Measurements from ENCODE around the gene AKT3.
"Not testable (repeated sequence)": the region's sequence is repeated elsewhere in the genome, so short reads cannot be mapped to it uniquely, and the experiment has no call there.

Gene AKT3

DNA sequence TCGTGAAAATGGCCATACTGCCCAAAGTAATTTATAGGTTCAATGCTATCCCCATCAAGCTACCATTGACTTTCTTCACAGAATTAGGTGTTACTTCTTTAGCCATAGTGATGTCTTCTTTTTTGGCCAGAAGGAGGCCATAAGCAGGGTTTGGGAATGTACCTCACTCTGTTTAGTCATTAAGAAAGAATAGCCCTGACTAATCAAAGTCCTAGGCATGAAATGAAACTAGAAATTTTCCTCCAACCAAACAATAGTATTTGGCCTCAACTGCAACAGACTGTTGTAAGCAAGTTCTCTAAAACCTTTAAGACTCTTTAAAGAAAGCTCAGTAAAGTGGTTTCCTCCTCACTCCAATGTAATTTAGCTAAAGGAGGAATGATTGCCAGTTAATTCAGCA lies 163.9 kb downstream of the AKT3 start:
- H3K36me3 Mint-ChIP-seq, result peaks cover 24% of the 10 kb centered on the region
- H3K4me3 Mint-ChIP-seq, result no peak overlapping the region
- H3K27ac Mint-ChIP-seq, result no peak overlapping the region
- H3K9me3 Mint-ChIP-seq (ENCODE audit: low read depth), result no peaks in the 10 kb centered on the region
- H3K27me3 Mint-ChIP-seq, result no peaks in the 10 kb centered on the region
- H3K4me1 Mint-ChIP-seq (ENCODE audit: low read depth), result no peaks in the 10 kb centered on the region

DNA sequence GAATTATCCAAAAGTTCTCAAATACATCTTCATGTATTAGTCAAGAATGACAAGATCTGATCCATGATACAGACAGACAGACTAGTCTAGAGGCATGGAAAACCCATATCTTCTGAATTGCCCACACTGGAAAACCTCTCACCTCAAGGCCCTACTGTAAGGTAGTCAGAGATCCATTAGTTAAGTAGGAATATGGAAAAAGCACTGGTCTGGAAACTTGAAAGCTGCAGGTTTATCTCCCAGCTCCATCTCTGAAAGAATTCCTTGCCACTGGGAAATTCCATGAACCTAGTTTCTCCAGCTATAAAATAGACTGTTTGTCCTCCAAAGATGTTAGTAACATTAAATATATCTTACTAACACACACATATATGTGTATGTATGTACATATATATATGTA lies 169.2 kb downstream of the AKT3 start:
- Mint-ChIP-seq H3K4me3 (no peak overlapping the region), H3K27ac (no peak overlapping the region), H3K36me3 (peaks cover 30% of the 10 kb centered on the region), H3K27me3 (no peaks in the 10 kb centered on the region), H3K9me3 (ENCODE audit: low read depth) (no peaks in the 10 kb centered on the region), H3K4me1 (ENCODE audit: low read depth) (no peaks in the 10 kb centered on the region)

DNA sequence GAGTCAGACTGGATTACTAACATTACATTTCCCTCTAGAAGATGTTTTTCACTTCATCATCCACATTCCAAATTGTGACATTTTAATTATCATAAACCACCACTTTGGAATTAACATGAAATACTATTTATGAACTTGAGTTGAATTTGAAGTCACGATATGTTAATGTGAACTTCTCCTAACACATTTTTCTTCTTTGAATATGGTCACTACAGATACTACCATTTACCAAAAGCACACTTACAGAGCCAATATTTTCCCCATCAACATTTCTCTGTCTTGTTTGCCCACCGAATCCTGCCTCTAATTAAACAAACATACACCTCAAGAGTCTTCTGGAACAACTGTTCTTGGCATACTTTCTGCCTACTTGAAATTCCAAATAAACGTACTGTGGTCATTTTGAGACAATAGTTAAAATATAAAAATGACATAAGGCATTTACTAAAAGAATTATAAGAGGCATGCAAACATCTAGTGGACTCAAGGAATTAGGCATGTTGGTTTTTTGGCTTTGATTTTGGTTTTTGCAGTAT lies 177.4 kb downstream of the AKT3 start:
- peaks cover 20% of the 10 kb centered on the region for H3K36me3 Mint-ChIP-seq
- no peaks in the 10 kb centered on the region for H3K9me3 Mint-ChIP-seq (ENCODE audit: low read depth)
- H3K27me3 Mint-ChIP-seq, result no peaks in the 10 kb centered on the region
- H3K4me1 Mint-ChIP-seq (ENCODE audit: low read depth), result peaks cover 4% of the 10 kb centered on the region
- no peak overlapping the region for H3K27ac Mint-ChIP-seq
- H3K4me3 Mint-ChIP-seq, result no peak overlapping the region

DNA sequence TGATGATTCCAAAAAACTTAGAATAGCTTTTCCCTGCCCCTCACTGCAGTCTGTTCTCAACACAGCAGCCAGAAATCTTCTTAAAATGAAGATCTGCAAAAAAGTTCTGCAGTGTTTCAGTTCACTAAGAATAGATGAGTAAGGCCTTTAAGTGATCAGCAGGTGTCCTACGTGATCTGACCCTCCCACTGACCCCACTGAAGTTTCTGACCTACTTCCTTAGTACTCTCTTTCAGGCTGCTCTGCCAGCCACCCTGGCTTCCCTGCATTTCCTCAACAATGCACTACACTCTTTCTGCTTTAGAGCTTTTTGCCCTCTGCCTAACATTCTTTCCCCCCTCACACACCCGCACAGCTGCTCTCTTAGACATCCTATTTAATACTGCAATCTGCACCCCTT lies 182.5 kb downstream of the AKT3 start:
- Mint-ChIP-seq H3K27me3 (no peaks in the 10 kb centered on the region), H3K4me1 (ENCODE audit: low read depth) (peaks cover 6% of the 10 kb centered on the region), H3K27ac (peak overlapping the region; percentile 25), H3K4me3 (no peak overlapping the region), H3K9me3 (ENCODE audit: low read depth) (peaks cover 5% of the 10 kb centered on the region), H3K36me3 (peaks cover 27% of the 10 kb centered on the region)

DNA sequence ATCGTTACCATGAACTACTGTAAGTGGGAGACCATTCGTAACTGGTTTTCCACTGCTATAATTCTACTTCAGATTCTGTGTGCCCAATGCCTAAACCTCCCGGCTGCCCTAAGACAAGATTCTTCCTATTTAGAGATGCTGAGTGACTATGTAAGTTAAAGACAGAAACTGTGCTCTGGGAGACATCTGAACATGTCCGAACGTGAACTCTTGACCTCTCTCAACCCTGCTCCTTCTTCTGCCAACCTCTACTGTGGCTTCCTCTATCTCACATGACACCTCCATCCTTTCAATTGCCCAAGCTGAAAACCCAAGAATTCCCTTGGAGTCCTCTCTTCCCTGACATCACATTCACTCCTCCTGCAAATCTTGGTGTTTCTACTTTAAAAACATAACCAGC lies 182.9 kb downstream of the AKT3 start:
- Mint-ChIP-seq H3K27me3 (no peaks in the 10 kb centered on the region), H3K9me3 (ENCODE audit: low read depth) (peaks cover 5% of the 10 kb centered on the region), H3K36me3 (peaks cover 27% of the 10 kb centered on the region), H3K27ac (no peak overlapping the region), H3K4me3 (no peak overlapping the region), H3K4me1 (ENCODE audit: low read depth) (peaks cover 6% of the 10 kb centered on the region)

DNA sequence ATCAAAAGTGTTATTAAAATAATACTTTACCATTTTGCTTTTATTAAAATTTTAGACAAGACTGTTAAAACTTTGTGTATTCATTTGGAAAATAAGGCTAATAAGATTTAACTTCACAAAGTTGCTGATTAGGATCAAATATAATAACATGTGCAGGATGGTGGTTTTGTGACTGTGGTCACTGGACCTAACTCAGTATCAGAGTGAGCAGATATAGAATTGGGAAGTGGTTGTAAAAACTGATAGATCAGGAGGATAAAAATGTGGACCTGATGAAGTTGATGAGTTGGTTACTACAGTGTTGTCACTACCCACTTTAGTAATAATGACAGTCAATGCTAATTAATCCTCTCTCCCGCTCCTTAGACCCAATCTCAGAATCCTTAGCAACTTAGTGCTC lies 186.4 kb downstream of the AKT3 start:
- H3K36me3 Mint-ChIP-seq, result peaks cover 32% of the 10 kb centered on the region
- peaks cover 6% of the 10 kb centered on the region for H3K4me1 Mint-ChIP-seq (ENCODE audit: low read depth)
- no peaks in the 10 kb centered on the region for H3K27me3 Mint-ChIP-seq
- H3K27ac Mint-ChIP-seq, result no peak overlapping the region
- no peak overlapping the region for H3K4me3 Mint-ChIP-seq
- peaks cover 8% of the 10 kb centered on the region for H3K9me3 Mint-ChIP-seq (ENCODE audit: low read depth)

DNA sequence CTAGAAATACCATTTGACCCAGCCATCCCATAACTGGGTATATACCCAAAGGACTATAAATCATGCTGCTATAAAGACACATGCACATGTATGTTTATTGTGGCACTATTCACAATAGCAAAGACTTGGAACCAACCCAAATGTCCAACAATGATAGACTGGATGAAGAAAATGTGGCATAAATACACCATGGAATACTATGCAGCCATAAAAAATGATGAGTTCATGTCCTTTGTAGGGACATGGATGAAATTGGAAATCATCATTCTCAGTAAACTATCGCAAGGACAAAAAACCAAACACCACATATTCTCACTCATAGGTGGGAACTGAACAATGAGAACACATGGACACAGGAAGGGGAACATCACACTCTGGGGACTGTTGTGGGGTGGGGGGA lies 187.9 kb downstream of the AKT3 start:
- H3K4me3 Mint-ChIP-seq; H3K9me3 Mint-ChIP-seq (ENCODE audit: low read depth); H3K27ac Mint-ChIP-seq; H3K4me1 Mint-ChIP-seq (ENCODE audit: low read depth); H3K27me3 Mint-ChIP-seq: not testable (repeated sequence)
- H3K36me3 Mint-ChIP-seq, result peaks cover 39% of the 10 kb centered on the region

DNA sequence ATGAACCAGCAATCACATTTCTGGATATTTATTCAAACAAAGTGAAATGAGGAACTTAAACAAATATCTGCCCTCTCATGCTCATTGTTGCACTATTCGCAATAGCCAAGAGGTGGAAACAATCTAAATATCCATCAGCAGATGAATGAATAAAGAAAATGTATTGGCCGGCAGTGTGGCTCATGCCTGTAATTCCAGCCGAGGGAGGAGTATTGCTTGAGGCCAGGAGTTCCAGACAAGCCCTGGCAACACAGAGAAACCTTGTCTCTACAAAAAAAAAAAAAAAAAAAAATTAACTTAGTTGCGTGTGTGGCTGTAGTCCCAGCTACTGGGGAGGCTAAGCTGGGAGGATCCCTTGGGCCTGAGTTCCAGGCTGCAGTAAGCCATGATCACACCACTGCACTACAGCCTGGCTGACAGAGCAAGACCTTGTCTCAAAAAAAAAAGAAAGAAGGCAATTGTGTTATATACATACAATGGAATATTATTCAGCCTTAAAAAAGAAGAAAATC lies 191.4 kb downstream of the AKT3 start:
- Mint-ChIP-seq H3K9me3 (ENCODE audit: low read depth) (peaks cover 8% of the 10 kb centered on the region), H3K27me3 (no peaks in the 10 kb centered on the region), H3K4me3 (no peak overlapping the region), H3K4me1 (ENCODE audit: low read depth) (no peaks in the 10 kb centered on the region), H3K36me3 (peaks cover 32% of the 10 kb centered on the region), H3K27ac (no peak overlapping the region)

DNA sequence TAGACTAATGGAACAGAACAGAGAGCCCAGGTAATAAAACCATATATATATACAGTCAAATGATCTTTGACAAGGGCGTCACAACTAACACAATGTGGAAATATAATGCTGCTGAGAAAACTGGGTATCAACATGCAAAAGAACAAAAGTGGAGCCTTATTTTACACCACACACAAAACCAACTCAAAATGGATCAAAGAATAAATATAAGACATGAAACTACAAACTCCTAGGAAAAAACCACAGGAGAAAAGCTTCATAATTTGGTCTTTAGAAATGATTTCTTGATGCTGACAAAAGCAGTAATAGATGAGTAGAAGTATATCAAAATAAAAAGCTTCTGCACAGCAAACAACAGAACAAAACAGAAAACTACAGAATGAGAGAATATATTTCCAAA lies 192.2 kb downstream of the AKT3 start:
- no peaks in the 10 kb centered on the region for H3K27me3 Mint-ChIP-seq
- peaks cover 31% of the 10 kb centered on the region for H3K36me3 Mint-ChIP-seq
- peaks cover 3% of the 10 kb centered on the region for H3K9me3 Mint-ChIP-seq (ENCODE audit: low read depth)
- no peak overlapping the region for H3K27ac Mint-ChIP-seq
- no peak overlapping the region for H3K4me3 Mint-ChIP-seq
- H3K4me1 Mint-ChIP-seq (ENCODE audit: low read depth), result no peaks in the 10 kb centered on the region

DNA sequence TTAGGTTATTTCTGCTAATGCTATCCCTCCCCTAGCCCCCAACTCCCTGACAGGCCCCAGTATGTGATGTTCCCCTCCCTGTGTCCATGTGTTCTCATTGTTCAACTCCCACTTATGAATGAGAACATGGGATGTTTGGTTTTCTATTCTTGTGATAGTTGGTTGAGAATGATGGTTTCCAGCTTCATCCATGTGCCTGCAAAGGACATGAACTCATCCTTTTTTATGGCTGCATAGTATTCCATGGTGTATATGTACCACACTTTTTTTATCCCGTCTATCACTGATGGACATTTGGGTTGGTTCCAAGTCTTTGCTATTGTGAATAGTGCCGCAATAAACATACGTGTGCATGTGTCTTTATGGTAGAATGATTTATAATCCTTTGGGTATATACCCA lies 200.5 kb downstream of the AKT3 start:
- H3K4me3 Mint-ChIP-seq; H3K27ac Mint-ChIP-seq; H3K27me3 Mint-ChIP-seq; H3K9me3 Mint-ChIP-seq (ENCODE audit: low read depth); H3K4me1 Mint-ChIP-seq (ENCODE audit: low read depth): not testable (repeated sequence)
- peaks cover 43% of the 10 kb centered on the region for H3K36me3 Mint-ChIP-seq

DNA sequence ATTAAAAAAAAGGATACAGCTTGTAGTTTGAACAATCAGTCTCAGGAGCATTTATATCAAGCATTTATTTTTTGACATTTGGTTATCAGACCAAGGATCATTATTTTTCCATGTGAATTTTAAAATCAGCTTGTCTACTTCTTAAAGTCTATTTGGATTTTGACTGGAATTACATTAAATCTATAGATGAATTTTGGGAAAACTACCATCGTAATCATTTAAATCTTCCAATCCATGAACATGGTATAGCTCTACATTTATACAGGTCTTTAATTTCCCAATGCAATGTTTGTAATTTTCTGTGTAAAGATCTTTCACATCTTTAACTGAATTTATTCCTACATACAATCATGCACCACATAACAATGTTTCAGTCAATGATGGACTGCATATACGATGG lies 203.2 kb downstream of the AKT3 start:
- peaks cover 6% of the 10 kb centered on the region for H3K9me3 Mint-ChIP-seq (ENCODE audit: low read depth)
- H3K4me3 Mint-ChIP-seq, result no peak overlapping the region
- no peak overlapping the region for H3K27ac Mint-ChIP-seq
- no peaks in the 10 kb centered on the region for H3K27me3 Mint-ChIP-seq
- H3K4me1 Mint-ChIP-seq (ENCODE audit: low read depth), result no peaks in the 10 kb centered on the region
- H3K36me3 Mint-ChIP-seq, result peaks cover 41% of the 10 kb centered on the region

DNA sequence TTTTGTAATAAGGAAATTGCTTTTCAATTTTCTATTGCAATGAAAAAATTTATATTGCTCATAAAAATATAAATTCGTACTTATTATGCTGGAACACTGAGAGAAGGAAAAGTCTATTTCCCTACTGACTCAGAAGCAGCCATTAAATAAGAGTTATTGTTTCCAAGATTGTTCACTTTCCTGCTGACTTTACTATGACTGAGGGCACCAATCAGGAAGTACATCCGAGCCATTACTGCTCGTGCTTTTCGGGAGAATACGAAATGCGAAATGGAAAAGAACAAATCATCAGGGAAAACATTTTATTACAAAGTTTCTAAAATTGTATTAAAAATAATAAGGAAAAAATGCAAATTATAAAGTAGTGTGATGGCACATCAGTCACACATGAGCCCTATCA lies 204.8 kb downstream of the AKT3 start:
- no peak overlapping the region for H3K27ac Mint-ChIP-seq
- H3K9me3 Mint-ChIP-seq (ENCODE audit: low read depth), result peaks cover 3% of the 10 kb centered on the region
- peaks cover 30% of the 10 kb centered on the region for H3K36me3 Mint-ChIP-seq
- H3K4me1 Mint-ChIP-seq (ENCODE audit: low read depth), result no peaks in the 10 kb centered on the region
- no peaks in the 10 kb centered on the region for H3K27me3 Mint-ChIP-seq
- no peak overlapping the region for H3K4me3 Mint-ChIP-seq

DNA sequence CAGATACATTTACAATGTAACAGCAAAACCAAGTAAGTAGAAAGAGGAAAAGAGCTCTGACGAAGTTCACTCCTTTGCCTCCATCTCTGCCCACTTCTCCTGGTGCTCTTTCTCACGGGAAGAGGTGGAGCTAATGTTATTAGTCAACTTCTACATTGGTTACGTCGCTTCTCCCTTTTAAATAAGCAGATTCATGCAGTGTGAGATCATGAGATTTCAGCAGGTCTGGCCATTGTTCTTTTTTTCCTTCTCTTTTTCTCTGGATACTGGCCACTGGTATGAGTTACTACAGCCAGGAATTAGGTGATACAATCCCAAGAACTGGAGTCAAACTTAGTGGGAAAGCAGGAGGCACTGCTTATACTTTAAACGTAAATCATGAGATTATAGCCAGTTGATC lies 207.1 kb downstream of the AKT3 start:
- Mint-ChIP-seq H3K27me3 (no peaks in the 10 kb centered on the region), H3K36me3 (peaks cover 30% of the 10 kb centered on the region), H3K9me3 (ENCODE audit: low read depth) (peaks cover 3% of the 10 kb centered on the region), H3K4me3 (no peak overlapping the region), H3K27ac (no peak overlapping the region), H3K4me1 (ENCODE audit: low read depth) (peaks cover 3% of the 10 kb centered on the region)

DNA sequence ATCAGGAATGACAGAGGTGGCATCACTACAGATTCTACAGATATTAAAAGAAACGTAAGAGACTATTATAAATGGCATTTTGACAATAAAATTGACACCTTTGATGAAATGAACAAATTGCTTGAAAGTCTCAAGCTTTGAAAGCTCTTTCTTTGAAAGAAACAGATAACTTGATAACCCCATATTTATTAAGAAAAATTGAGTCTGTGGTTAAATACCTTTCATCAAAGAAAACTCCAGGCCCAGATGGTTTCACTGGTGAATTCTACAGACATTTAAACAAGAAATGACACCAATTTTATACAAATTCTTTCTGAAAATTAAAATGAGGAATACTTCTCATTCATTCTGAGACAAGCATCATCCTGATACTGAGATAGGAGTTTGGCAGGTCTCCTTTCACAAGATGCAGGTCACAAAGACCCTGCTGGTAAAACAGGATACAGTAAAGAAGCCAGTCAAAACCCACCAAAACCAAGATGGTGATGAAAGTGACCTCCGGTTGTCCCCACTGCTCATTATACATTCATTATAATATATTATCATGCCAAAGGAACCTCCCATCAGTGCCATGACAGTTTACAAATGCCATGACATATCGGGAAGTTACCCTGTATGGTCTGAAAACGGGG lies 210.9 kb downstream of the AKT3 start:
- Mint-ChIP-seq H3K9me3 (ENCODE audit: low read depth) (peaks cover 3% of the 10 kb centered on the region), H3K36me3 (peaks cover 31% of the 10 kb centered on the region), H3K4me3 (no peak overlapping the region), H3K27ac (no peak overlapping the region), H3K4me1 (ENCODE audit: low read depth) (peaks cover 4% of the 10 kb centered on the region), H3K27me3 (no peaks in the 10 kb centered on the region)

DNA sequence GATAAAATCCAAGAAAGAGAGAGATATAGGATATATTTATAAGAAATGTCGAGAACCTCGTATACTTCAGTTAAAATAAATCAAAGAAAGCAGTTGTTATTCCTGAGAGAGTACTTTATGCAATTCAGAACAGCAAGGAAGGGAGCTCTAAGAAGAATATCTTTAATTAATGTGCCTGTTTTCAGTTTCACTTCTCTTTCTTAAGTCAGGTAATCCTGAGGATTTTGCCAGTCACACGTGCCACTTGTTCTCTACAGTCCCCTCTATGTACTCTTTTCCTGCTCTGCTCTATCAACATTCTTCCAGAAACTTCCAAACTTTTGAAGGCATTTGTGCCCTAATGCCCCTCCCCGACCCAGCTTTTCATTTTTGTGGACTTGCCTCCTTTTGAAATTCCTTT lies 211.9 kb downstream of the AKT3 start:
- no peak overlapping the region for H3K4me3 Mint-ChIP-seq
- H3K27ac Mint-ChIP-seq, result peak overlapping the region; percentile 41
- H3K36me3 Mint-ChIP-seq, result peaks cover 37% of the 10 kb centered on the region
- H3K27me3 Mint-ChIP-seq, result no peaks in the 10 kb centered on the region
- peaks cover 3% of the 10 kb centered on the region for H3K9me3 Mint-ChIP-seq (ENCODE audit: low read depth)
- peaks cover 4% of the 10 kb centered on the region for H3K4me1 Mint-ChIP-seq (ENCODE audit: low read depth)

DNA sequence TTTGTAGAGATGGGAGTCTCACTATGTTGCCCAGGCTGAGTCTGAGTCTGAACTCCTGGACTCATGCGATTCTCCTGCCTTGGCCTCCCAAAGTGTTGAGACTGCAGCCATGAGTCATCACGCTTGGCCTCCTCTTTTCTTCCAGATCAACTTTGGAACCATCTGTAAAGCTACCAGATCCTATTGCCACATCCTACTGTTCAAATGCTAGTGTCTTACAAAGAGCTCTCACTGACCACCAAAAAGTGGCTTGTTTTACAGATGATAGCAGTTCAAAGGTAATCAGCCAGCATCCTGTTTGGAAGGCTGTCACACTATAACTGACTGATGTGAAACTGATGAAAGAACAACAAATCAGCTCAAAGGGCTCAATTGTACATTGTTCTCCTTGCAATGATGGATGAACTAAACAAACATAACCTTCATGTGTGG lies 221.6 kb downstream of the AKT3 start:
- Mint-ChIP-seq H3K27ac (no peak overlapping the region), H3K27me3 (no peaks in the 10 kb centered on the region), H3K9me3 (ENCODE audit: low read depth) (peaks cover 4% of the 10 kb centered on the region), H3K36me3 (peaks cover 64% of the 10 kb centered on the region), H3K4me1 (ENCODE audit: low read depth) (no peaks in the 10 kb centered on the region), H3K4me3 (no peak overlapping the region)
